Fibroblast of the aortic adventitia (primary cell): Measurements from ENCODE around the gene FSTL4. TPM values are rescaled to one million over a fixed set of nuclear protein-coding genes. Genes with fewer than 3 reads are reported as not detected.

Experiments used
- DNase-seq: peaks from one replicate; pipeline ENCODE4 v3.0.0-alpha.2; 2010; ENCODE audit warnings: low read depth
- H3K4me3 ChIP-seq: 2 replicates; pipeline ENCODE4 v1.5.1; 2011; ENCODE audit warnings: low read depth, mild to moderate bottlenecking, control low read depth, low read length, moderate library complexity
- total RNA-seq: library from RNA; depleted of rRNA; stranded (reverse); fragments of >200 nt; gene quantifications from 2 replicates; pipeline ENCODE4 v1.2.3, GENCODE V29; 2012; ENCODE audit warnings: low replicate concordance
- TF ChIP-seq, protein P1 (sequence below): IDR thresholded peaks from 2 replicates; pipeline ENCODE4 v1.5.1; 2011; ENCODE audit warnings: mild to moderate bottlenecking, low read length, control low read depth, inconsistent platforms; ENCODE audit not compliant: insufficient read depth

The FSTL4 gene
- total RNA-seq, 1 donor: not detected

DNA sequence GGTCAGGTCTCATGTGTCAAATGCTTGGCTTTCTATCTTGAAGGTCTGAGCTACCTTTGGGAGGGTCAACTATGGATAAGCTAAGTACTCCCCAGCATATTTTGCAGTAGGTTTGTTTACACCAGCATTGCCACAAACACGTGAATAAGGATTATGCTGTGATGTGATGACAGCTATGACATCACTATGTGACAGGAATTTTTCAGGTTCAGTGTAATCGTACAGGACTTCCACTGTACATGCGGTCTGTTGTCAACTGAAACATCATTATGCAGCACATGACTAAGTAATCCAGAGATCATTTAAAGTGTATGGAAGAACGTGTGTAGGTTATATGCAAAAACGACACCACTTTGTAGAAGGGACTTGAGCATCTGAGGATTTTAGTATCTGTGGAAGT, 104.0 kb downstream of the FSTL4 start:
- H3K4me3 ChIP-seq: no peak overlapping the region
- TF ChIP-seq, protein P1, sequence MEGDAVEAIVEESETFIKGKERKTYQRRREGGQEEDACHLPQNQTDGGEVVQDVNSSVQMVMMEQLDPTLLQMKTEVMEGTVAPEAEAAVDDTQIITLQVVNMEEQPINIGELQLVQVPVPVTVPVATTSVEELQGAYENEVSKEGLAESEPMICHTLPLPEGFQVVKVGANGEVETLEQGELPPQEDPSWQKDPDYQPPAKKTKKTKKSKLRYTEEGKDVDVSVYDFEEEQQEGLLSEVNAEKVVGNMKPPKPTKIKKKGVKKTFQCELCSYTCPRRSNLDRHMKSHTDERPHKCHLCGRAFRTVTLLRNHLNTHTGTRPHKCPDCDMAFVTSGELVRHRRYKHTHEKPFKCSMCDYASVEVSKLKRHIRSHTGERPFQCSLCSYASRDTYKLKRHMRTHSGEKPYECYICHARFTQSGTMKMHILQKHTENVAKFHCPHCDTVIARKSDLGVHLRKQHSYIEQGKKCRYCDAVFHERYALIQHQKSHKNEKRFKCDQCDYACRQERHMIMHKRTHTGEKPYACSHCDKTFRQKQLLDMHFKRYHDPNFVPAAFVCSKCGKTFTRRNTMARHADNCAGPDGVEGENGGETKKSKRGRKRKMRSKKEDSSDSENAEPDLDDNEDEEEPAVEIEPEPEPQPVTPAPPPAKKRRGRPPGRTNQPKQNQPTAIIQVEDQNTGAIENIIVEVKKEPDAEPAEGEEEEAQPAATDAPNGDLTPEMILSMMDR: no peak
- no peak for DNase-seq

DNA sequence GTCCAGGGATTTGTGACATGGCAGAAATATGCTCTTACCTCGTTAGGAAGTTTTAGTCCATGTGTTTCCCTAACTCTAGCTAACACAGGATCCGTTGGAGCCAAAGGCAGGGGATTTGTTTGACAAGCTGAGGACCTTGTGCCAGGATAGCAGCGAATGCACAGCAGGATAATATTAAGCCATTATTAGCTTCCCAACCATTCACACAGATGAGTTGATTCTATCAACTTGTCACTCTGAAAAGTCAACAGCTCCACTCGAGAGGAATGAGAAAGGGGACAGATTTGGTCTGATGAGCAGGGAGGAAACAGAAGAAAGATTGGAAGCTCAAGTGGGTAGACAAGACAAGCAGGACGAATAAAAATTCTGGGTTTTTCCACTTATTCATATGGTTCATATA, 106.2 kb downstream of the FSTL4 start:
- TF ChIP-seq, protein P1: no peak
- DNase-seq: no peak
- no peak overlapping the region for H3K4me3 ChIP-seq

DNA sequence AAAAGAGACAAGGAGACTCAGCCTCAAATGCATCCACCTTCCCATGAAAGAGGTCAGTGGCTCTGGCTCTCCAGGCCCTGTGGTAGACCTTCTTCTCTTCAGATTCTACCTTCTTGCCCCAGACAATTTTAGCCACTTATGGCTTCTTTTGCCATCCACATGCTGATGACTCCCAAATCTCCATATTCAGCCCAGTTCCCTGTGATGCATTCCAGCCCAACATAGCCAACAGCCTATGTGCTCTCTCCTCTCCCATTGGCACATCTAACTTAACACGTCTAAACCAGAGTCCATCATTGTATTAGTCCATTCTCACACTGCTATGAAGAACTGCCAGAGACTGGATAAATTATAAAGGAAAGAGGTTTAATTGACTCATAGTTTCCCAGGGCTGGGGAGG, 108.8 kb downstream of the FSTL4 start:
- no peak for DNase-seq
- H3K4me3 ChIP-seq: no peak overlapping the region
- TF ChIP-seq, protein P1: no peak

DNA sequence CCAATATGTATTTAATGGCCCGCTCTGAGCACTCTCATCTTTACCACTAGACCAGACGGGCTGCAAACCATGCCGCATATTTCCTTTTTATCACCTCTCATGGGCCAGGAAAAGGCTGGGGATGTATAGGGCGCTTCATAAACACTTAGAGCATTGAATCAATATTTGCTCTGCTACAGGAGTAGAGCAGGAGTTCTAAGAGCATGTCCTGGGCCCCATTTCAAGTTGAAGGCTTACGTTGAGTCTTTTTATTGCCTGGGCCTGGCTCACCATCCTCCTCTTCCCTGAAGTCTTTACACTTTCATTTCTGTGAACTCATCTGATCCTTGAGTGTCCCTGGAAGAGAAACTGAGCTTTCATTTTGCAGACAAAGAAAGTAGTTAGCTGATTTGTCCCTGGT, 112.4 kb downstream of the FSTL4 start:
- TF ChIP-seq, protein P1: no peak
- H3K4me3 ChIP-seq: no peak overlapping the region
- DNase-seq: no peak

DNA sequence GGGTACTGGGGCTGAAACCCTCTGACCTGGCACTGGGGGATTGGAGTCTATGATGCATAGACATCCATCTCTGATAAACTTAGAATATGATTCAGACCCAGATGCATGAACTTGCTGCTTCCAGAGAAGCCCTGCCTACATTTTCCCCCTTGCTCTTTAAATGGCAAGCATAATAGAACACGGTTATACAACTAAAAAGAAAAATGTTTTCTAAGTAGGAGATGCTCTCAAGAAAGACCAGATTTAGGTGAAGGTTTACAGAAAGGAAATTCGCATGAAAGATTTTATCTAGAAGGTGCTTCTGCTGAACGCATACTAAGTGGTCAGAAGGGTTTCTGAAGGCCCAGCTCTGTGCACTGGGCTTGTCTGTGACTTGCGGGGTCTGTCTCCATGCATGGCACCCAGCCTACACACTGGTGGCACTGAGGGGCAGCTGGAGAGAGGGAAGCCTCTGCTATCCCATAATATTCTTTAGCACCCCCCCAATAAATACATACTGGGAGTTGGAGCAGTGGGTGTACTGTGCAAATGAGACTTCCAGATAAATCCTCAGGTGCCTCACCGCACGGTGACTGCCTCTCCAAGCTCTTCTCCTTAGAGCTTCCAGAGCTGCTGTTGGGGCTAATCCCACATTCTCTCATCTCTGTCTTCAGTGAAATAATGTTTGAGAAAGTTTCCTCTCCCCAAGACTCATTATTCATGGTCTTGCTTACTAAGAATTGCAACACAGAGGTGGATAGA, 114.6 kb downstream of the FSTL4 start:
- TF ChIP-seq, protein P1: no peak
- no peak overlapping the region for H3K4me3 ChIP-seq
- no peak for DNase-seq

DNA sequence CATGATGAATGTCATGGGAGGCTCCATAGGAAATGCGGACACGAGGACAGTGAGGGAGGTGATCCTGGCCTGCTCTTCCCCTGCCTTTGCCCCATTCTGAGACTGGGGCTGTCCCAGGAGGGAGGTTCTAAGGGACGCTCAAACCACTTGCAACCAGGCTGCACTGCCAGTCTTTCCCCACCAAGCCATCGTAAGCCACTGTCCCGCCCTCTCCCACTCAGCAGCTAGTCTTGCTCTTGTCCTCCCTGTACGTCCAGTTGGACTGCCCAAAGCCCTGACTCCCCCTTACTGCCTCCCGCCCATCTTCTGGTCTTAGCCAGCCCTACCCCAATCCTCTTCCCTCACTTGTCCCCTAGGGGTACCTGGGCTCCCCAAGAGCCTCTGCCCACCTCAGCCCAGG, 115.7 kb downstream of the FSTL4 start:
- no peak overlapping the region for H3K4me3 ChIP-seq
- TF ChIP-seq, protein P1: no peak
- no peak for DNase-seq

DNA sequence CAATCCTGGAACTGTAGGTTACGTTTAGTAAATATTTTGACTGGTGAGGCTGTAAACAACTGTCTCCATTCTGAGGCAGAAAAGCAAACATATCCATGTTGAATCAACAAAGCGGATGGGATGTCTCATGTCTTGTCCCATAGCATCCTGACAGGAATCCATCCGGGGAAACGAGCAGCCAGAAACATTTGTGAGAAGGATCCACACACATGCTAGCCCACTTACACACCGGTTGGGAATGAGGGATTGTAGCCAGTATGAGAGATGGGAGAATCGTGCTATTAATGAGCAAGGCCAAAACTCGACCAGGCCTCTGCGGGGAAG, 117.5 kb downstream of the FSTL4 start:
- no peak overlapping the region for H3K4me3 ChIP-seq
- TF ChIP-seq, protein P1: no peak
- no peak for DNase-seq
